GM12875 (cell line): ENCODE data around the gene PAK5.

Experiments
- H3K4me3 ChIP-seq: one replicate; pipeline ENCODE4 v1.5.1; 2011; ENCODE audit warnings: low read depth, low read length, control low read depth
- CTCF ChIP-seq: IDR thresholded peaks from 2 replicates; pipeline ENCODE4 v1.5.1; 2011; ENCODE audit warnings: low read depth, mild to moderate bottlenecking, control low read depth, inconsistent platforms, low read length, moderate library complexity, borderline replicate concordance; ENCODE audit not compliant: insufficient read depth

Gene PAK5

GRCh38 chr20:9637889-9638288, 201.0 kb downstream of the PAK5 start:
- TF ChIP-seq CTCF, result no peak

GRCh38 chr20:9635750-9636149, 203.1 kb downstream of the PAK5 start:
- TF ChIP-seq CTCF, result no peak
- no peak overlapping the region for H3K4me3 ChIP-seq

More at GRCh38 chr20:9637889-9638288, 201.0 kb downstream of the PAK5 start:
- H3K4me3 ChIP-seq, result no peak overlapping the region

- TF ChIP-seq CTCF, result no peak
- no peak overlapping the region for H3K4me3 ChIP-seq
Measured at GRCh38 chr20:9634327-9634726, 204.5 kb downstream of the PAK5 start.

GRCh38 chr20:9632991-9633390, 205.9 kb downstream of the PAK5 start:
- no peak for TF ChIP-seq CTCF
- no peak overlapping the region for H3K4me3 ChIP-seq

- no peak for TF ChIP-seq CTCF
- no peak overlapping the region for H3K4me3 ChIP-seq
Measured at GRCh38 chr20:9632265-9632664, 206.6 kb downstream of the PAK5 start.

GRCh38 chr20:9630554-9630953, 208.3 kb downstream of the PAK5 start:
- H3K4me3 ChIP-seq, result no peak overlapping the region
- no peak for TF ChIP-seq CTCF

- TF ChIP-seq CTCF, result no peak
Measured at GRCh38 chr20:9629831-9630230, 209.0 kb downstream of the PAK5 start.

More at GRCh38 chr20:9629831-9630230, 209.0 kb downstream of the PAK5 start:
- no peak overlapping the region for H3K4me3 ChIP-seq
